HG02763 (cell line): ENCODE measurements around the gene KIAA1328.
"Not testable (repeated sequence)": the region's sequence is repeated elsewhere in the genome, so short reads cannot be mapped to it uniquely, and the experiment has no call there.

Experiments
- ATAC-seq: cut with Tn5 transposase; IDR thresholded peaks from one replicate; pipeline ENCODE4 v1.9.1; 2021; ENCODE audit warnings: mild to moderate bottlenecking, moderate library complexity; ENCODE audit not compliant: unreplicated experiment

KIAA1328 gene

GRCh38 chr18:36879796-36880195 lies 50.9 kb downstream of the KIAA1328 start:
- ATAC-seq = not testable (repeated sequence)

GRCh38 chr18:36885981-36886380 lies 57.1 kb downstream of the KIAA1328 start:
- no peak for ATAC-seq

GRCh38 chr18:36887114-36887513 lies 58.2 kb downstream of the KIAA1328 start:
- no peak for ATAC-seq

DNA sequence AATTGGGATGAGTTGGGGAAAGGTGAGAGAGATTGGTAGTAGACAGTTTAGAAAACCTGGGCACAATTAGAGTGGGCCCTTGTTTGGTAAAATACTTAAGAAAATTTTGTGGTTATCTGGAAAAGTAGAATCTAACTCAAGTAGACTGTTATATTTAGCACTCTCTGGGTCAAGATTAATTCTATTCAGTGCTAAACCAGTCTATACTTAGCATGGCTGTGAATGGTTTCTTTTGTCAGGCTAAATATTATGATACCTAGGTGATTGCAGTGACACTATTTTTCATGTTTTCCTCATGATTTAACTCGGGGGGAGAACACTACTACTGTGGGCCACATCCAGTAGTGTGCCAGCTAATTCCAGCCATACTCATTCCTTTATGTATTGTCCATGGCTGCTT lies 58.9 kb downstream of the KIAA1328 start:
- no peak for ATAC-seq

GRCh38 chr18:36888778-36889177 lies 59.9 kb downstream of the KIAA1328 start:
- ATAC-seq = no peak

DNA sequence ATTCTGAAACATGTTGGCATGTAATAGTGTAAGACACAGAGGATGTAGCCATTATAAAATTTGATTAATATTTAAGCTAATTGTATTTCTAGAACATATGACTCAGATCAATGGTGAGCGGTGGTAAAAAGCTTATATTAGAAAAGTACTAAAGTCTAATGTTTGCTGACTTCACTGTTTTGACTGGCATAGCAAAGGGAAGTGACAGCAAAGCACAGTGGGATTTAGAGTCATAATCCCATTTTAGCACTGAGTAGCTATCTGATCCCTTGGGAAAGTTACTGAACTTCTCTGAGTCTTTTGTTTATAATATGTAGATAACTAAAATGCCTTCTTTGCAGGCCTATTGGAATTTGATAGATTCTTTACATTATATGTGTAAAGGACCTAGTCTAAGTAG lies 60.4 kb downstream of the KIAA1328 start:
- ATAC-seq = no peak

DNA sequence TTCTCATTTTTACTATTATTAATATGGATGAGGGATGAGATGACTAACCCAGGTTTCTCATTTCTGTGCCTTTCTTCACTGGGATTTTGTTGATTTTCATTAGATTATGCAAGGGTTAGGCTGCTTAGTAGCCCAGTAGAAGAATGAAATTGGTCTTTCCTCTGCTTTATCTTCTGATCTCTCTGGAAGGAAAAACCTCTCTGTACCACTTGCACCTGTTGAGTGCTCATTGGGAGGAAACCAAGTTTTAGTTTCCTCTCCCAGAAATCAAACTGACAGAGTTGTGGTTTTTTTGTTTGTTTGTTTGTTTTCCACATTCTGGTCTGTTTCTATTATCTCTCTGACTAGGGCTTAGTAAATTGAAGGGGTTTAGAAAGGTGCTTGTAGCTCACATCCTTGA lies 60.8 kb downstream of the KIAA1328 start:
- ATAC-seq = no peak

DNA sequence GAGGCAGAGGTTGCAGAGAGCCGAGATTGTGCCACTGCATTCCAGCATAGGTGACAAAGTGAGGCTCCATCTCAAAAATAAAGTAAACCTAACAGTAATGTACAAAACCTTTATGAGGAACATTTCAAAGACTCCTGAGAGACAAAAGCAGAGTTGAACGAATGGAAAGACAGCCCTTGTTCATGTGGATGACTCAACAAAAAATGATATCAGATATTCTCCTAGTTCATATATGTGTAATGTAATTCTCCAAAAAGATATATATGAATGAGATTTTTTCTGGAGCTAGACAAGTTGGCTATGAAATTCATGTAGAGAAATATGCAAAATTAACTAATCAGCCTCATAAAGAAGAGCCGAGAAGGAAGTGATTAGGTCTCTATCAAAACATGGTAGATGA lies 61.7 kb downstream of the KIAA1328 start:
- no peak for ATAC-seq

GRCh38 chr18:36893227-36893626 lies 64.3 kb downstream of the KIAA1328 start:
- ATAC-seq = no peak

DNA sequence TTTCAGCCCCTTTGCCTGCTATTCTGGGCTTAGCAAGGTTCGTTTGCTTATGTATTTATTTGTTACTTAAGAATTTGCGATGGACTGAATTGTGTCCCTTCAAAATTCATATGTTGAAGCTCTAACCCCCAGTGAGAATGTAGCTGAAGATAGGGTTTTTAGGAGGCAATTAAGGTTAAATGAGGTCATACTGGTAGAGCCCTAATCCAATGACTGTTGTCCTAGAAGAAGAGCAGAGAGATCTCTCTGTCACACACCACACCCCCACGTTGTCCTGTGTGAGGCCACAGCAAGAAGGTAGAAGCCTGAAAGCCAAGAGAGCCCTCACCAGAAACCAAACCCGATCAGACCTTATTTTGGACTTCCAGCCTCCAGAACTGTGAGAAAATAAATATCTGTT lies 66.7 kb downstream of the KIAA1328 start:
- no peak for ATAC-seq

- no peak for ATAC-seq
These were observed 68.3 kb downstream of the KIAA1328 start for GRCh38 chr18:36897253-36897652.

DNA sequence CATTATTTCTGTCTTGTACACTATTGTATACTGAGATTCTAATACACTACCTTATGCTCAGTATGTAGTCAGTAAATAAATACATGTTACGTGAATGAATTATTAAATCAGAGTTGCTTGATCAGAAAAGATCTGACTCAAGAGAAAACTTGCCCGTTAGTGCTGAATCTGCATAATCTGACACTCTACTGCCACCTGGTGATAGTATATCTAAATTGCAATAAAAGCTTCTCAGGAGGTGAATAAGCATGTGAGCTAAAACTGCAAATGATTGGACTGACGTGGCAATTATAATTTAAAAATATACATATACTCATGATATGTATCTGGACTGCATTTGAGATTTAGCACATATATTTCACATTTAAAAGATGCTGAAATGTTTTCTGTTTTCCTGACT lies 70.4 kb downstream of the KIAA1328 start:
- ATAC-seq = no peak

GRCh38 chr18:36900466-36900865 lies 71.5 kb downstream of the KIAA1328 start:
- ATAC-seq = no peak

GRCh38 chr18:36901277-36901701 lies 72.4 kb downstream of the KIAA1328 start:
- ATAC-seq = no peak

DNA sequence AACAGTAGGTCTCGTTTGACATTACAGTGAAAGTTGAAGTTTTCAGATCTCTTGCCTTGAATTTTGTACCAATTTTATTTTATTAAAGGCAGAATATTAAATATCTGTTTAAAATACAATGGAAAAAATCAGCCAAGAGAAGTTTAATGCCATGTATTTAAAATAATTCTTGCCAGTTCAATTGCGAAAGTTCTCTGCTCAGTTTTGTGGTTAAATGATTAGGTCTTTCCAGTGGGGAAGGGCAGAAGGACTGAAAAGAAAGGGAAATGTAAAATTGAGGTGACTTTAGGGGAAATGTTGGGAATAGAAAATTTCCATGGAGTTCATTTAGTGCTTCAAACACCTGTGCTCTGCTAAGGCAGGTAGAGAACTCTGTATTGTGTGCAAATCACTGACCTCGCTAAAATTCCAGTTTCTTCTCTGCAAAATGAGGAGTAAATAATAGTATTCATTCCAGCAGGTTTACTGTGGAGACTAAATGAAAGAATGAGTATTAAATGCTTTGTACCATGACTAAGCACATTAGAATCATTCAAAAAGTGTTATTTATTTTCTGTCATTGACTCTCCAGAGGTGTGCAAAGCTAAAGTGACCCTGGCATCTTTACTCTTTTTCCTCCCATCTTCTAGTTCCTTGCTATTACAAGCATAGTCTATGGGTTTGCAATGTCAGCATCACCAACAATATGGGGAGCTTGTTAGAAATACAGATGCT lies 74.4 kb downstream of the KIAA1328 start:
- ATAC-seq = no peak

DNA sequence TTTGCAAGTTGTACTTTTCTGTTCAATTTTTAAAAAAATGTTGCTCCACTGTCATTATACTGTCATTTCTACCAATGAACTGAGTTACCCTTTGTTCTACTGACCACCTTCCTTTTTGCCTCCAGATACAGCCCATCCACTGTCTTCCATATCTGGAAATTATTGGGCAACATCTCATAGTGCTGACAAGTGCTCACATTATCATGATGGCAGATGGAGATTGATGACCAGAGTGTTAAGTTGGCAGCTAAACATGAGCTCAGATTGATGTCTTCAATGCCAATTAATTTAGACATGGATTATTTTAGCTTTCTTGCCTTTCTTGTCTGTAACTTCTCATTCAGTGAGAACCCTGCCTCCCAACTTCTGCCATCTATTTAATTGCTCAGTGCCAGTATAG lies 76.6 kb downstream of the KIAA1328 start:
- ATAC-seq = no peak

GRCh38 chr18:36909282-36909681 lies 80.4 kb downstream of the KIAA1328 start:
- not testable (repeated sequence) for ATAC-seq

- ATAC-seq = no peak
These were observed 84.0 kb downstream of the KIAA1328 start for GRCh38 chr18:36912887-36913286.

GRCh38 chr18:36917907-36918306 lies 89.0 kb downstream of the KIAA1328 start:
- ATAC-seq = no peak

DNA sequence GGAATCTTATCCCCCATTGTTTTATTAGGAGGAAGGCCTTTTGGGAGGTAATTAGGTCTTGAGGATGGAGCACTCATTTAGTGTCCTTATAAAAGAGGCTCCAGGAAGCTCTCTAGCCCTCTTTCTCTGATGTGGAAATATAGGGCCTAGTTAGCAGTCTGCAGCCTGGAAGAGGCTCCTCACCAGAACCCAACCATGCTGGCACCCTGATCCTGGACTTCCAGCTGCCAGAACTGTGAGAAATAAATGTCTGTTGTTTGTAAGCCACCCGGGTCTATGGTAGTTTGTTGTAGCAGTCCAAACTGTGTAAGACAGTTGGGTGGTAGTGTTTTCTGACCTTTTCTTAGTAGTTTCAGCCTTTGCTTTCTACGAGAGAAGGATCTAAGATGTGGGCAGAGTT lies 100.7 kb downstream of the KIAA1328 start:
- no peak for ATAC-seq

DNA sequence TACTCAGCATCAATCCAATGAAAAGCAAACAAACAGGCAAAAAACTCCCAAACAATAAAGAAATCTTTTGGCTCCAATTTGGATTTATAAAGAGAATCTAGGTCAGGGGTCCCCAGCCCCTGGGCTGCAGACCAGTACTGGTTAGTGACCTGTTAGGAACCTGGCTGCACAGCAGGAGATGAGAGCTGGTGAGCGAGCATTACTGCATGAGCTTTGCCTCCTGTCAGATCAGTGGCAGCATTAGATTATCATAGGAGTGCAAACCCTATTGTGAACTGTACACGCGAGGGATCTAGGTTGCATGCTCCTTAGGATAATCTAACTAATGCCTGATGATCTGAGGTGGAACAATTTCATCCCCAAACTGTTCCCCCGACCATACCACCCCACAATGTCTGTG lies 102.2 kb downstream of the KIAA1328 start:
- ATAC-seq = no peak

GRCh38 chr18:36933552-36933951 lies 104.6 kb downstream of the KIAA1328 start:
- ATAC-seq = no peak

GRCh38 chr18:36934884-36935283 lies 106.0 kb downstream of the KIAA1328 start:
- ATAC-seq = no peak
